GM23248 (cell line): ENCODE data around the gene CASK.

Source experiments
- EZH2 ChIP-seq: fragments of 200-600 bp; sonication (generic); IDR thresholded peaks from 2 replicates; pipeline ENCODE4 v1.6.1; 2018; ENCODE audit warnings: antibody characterized with exemption, mild to moderate bottlenecking; ENCODE audit not compliant: insufficient read depth, poor library complexity, severe bottlenecking
- EZH2phosphoT487 ChIP-seq: fragments of 200-600 bp; sonication (generic); IDR thresholded peaks from 2 replicates; pipeline ENCODE4 v1.6.1; 2018; ENCODE audit warnings: antibody characterized with exemption, moderate library complexity, mild to moderate bottlenecking, low read depth; ENCODE audit not compliant: insufficient read depth

DNA sequence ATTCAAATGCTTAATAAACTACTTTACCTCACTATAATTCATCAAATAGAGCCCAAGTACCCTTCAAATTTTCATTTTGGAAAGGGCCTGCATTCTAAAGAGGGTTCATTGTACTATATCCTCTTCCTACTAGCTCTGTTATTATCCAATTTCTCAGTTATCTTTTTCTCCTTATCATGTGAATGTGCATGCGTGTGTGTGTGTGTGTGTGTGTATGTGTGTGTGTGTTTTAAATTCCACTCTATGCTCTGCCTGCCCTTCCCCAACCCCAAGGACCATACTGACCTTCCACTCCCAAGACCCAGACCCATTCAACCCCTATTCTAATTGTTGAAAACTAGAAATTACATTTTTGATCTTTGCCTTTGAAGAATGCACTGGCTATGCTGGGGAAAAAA is 33.3 kb downstream of the CASK start:
- no peak for TF ChIP-seq EZH2phosphoT487
- no peak for TF ChIP-seq EZH2
